Adrenal gland (tissue), 12 donors: ENCODE data around the gene RECQL. TPM values are rescaled to one million over a fixed set of nuclear protein-coding genes. Genes with fewer than 3 reads are reported as not detected.

ENCODE experiments used
- polyA plus RNA-seq, 3 donors: library from polyadenylated mRNA; stranded (reverse); fragments of 200-250 nt in 2 of 3; fragments of 350-450 nt in 1 of 3; fragmentation: Illumina TruSeq in 1 of 3; extraction: RNeasy Lipid Tissue Mini Kit (QIAGEN cat#74804) in 1 of 3; gene quantifications; one replicate each; pipeline ENCODE4 v1.2.3, GENCODE V29; 2013 to 2014
- total RNA-seq, 9 donors: library from RNA; depleted of rRNA in 4 of 9; stranded (reverse); fragments of >200 nt in 4 of 9; fragments of 120-200 nt in 1 of 9; fragmentation: NEBNext Ultra II Directional in 1 of 9; extraction: Animal tissue kit (Norgen Biotek cat#: 25700) in 1 of 9; gene quantifications; one replicate each; pipeline versions ENCODE4 v1.1.0 to v1.2.4, GENCODE V29; 2013 to 2023
- donor health status: healthy with polysubstance abuse.
- donor health status: Bipolar disorder and iron deficiency.
- donor health status: DM: yes; HTN: yes; CAD: no.
- donor health status: DM: no; HTN: no; CAD: no.
- donor health status: DM: no; HTN: no; CAD: no.
- donor health status: DM: yes; HTN: yes; CAD: no.

Gene RECQL
- total and polyA plus RNA-seq, 12 donors: 12.6 to 42.1 (median 25.8) TPM

Other genes with a start within 250 kb of the RECQL start
- under 1 TPM in 1 of 9 donors, not detected in 8; 0.06 TPM for gene SLCO1A2, start 166.7 kb downstream of the RECQL start, total RNA-seq
- not detected for gene SLCO1A2, start 166.7 kb downstream of the RECQL start, polyA plus RNA-seq
- gene IAPP, start 128.7 kb downstream of the RECQL start, total RNA-seq: not detected
- under 1 TPM in 1 of 3 donors, not detected in 2; 0.20 TPM for gene IAPP, start 128.7 kb downstream of the RECQL start, polyA plus RNA-seq
- 10 to 100 TPM in 8 of 9 donors, 1 to 10 TPM in 1; 9.8 to 25.3 (median 17.6) TPM for gene PYROXD1, start 64.0 kb downstream of the RECQL start, total RNA-seq
- gene PYROXD1, start 64.0 kb downstream of the RECQL start, polyA plus RNA-seq: 10 to 100 TPM; 10.3 to 29.8 (median 13.0) TPM
- gene GOLT1B, start 154 bp upstream of the RECQL start, total RNA-seq: 10 to 100 TPM; 12.9 to 51.1 (median 37.9) TPM
- gene GOLT1B, start 154 bp upstream of the RECQL start, polyA plus RNA-seq: 10 to 100 TPM; 16.1 to 75.1 (median 20.1) TPM
- 1 to 10 TPM in 1 of 9 donors, under 1 TPM in 5, not detected in 3; 0.27 to 3.3 (median 0.57) TPM for gene SPX, start 24.7 kb upstream of the RECQL start, total RNA-seq
- gene SPX, start 24.7 kb upstream of the RECQL start, polyA plus RNA-seq: 1 to 10 TPM in 1 of 3 donors, under 1 TPM in 2; 0.33 to 1.2 (median 0.48) TPM
- gene GYS2, start 103.2 kb upstream of the RECQL start, total RNA-seq: under 1 TPM in 2 of 9 donors, not detected in 7; 0.06 to 0.23 TPM
- under 1 TPM; 0.05 to 0.08 (median 0.07) TPM for gene GYS2, start 103.2 kb upstream of the RECQL start, polyA plus RNA-seq
- gene LDHB, start 156.2 kb upstream of the RECQL start, total RNA-seq: 1,000 to 10,000 TPM in 1 of 9 donors, 100 to 1,000 TPM in 8; 459 to 1,272 (median 604) TPM
- 100 to 1,000 TPM; 334 to 697 (median 624) TPM for gene LDHB, start 156.2 kb upstream of the RECQL start, polyA plus RNA-seq